ENCODE measurements around the gene SLC16A6. TPM values are rescaled to one million over a fixed set of nuclear protein-coding genes. Genes with fewer than 3 reads are reported as not detected.

Gene SLC16A6
- polyA plus RNA-seq, 1 donor (not counting 4 experiments of a cell fraction or from before 2014, with no cell fraction given): 0.14 TPM

DNA sequence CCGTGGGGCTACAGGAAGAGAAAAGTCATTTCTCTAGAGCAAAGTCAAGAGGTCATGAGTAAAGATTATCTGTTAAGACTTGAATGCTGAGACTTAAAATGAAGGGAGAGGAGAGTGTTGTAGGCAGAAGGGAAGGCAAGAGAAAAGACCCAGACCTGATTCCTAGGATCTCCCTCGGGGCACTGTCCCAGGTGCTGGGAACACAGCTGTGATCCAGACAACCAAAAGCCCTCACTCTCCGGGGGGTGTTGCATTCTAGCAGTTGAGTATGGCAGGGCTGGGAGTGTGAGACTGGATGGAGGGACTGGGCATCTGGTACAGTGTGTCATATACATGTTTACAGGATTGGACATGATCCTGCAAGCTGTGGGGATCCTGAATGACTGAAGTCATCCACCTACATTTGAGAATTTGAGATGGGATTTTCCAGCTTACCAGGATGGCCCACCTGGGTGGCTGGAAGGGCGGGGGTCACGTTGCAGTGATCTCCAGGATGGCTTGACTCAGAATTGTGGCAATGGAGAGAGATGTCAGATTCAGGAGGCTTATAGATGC is 29.5 kb upstream of the SLC16A6 start:
- H3K4me2 ChIP-seq (ENCODE audit: control insufficient read depth, extremely low read depth, insufficient read depth, low read depth, low read length): no peak overlapping the region
- no peak overlapping the region for H3K27ac ChIP-seq (ENCODE audit: control insufficient read depth, insufficient read depth, low read length)
- FAIRE-seq (no peak), DNase-seq (ENCODE audit: low read depth, low spot score) (no peak)
- no peaks in the 10 kb centered on the region for H4K20me1 ChIP-seq (ENCODE audit: control insufficient read depth, extremely low read depth, insufficient read depth, low read length)
- no peaks in the 10 kb centered on the region for H3K9me3 ChIP-seq (ENCODE audit: control insufficient read depth, low read depth, low read length)
- no peaks in the 10 kb centered on the region for H3K27me3 ChIP-seq (ENCODE audit: control insufficient read depth, extremely low read depth, insufficient read depth, low read length)
- dilution Hi-C loops (cut with MboI; ENCODE audit: extremely low pct_ligation_motif_present, low sequenced_read_pairs): no loop called here
- no peak overlapping the region for H3K4me3 ChIP-seq (ENCODE audit: control insufficient read depth in 2 of 3, extremely low read depth in 1 of 3, insufficient read depth in 2 of 3, low read depth in 1 of 3, low read length in 3 of 3)
- H3K9me1 ChIP-seq (ENCODE audit: control insufficient read depth, extremely low read depth, insufficient read depth, low read length): no peaks in the 10 kb centered on the region
- no peaks in the 10 kb centered on the region for H3K36me3 ChIP-seq (ENCODE audit: control insufficient read depth in 2 of 2, extremely low read depth in 1 of 2, insufficient read depth in 2 of 2, low read length in 2 of 2)
- TF ChIP-seq, protein P1, sequence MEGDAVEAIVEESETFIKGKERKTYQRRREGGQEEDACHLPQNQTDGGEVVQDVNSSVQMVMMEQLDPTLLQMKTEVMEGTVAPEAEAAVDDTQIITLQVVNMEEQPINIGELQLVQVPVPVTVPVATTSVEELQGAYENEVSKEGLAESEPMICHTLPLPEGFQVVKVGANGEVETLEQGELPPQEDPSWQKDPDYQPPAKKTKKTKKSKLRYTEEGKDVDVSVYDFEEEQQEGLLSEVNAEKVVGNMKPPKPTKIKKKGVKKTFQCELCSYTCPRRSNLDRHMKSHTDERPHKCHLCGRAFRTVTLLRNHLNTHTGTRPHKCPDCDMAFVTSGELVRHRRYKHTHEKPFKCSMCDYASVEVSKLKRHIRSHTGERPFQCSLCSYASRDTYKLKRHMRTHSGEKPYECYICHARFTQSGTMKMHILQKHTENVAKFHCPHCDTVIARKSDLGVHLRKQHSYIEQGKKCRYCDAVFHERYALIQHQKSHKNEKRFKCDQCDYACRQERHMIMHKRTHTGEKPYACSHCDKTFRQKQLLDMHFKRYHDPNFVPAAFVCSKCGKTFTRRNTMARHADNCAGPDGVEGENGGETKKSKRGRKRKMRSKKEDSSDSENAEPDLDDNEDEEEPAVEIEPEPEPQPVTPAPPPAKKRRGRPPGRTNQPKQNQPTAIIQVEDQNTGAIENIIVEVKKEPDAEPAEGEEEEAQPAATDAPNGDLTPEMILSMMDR (optimal IDR thresholded peaks at IDR 0.05 in 1 of 3, IDR thresholded peaks at IDR 0.05 in 1 of 3, conservative IDR thresholded peaks at IDR 0.05 in 1 of 3; ENCODE audit: extremely low read depth in 1 of 3, insufficient read depth in 2 of 3, low read length in 3 of 3): no peak
- no peak for TF ChIP-seq EZH2 (IDR thresholded peaks at IDR 0.05; ENCODE audit: low read length)
- no peaks in the 10 kb centered on the region for H3K4me1 ChIP-seq (ENCODE audit: control insufficient read depth, extremely low read depth, insufficient read depth, low read length)
- no peaks in the 10 kb centered on the region for H3K79me2 ChIP-seq (ENCODE audit: control insufficient read depth, insufficient read depth, low read length)
- H2AFZ ChIP-seq (ENCODE audit: control insufficient read depth, low read length): no peak overlapping the region
- H3K9ac ChIP-seq (ENCODE audit: control insufficient read depth, extremely low read depth, insufficient read depth, low read length): no peak overlapping the region

DNA sequence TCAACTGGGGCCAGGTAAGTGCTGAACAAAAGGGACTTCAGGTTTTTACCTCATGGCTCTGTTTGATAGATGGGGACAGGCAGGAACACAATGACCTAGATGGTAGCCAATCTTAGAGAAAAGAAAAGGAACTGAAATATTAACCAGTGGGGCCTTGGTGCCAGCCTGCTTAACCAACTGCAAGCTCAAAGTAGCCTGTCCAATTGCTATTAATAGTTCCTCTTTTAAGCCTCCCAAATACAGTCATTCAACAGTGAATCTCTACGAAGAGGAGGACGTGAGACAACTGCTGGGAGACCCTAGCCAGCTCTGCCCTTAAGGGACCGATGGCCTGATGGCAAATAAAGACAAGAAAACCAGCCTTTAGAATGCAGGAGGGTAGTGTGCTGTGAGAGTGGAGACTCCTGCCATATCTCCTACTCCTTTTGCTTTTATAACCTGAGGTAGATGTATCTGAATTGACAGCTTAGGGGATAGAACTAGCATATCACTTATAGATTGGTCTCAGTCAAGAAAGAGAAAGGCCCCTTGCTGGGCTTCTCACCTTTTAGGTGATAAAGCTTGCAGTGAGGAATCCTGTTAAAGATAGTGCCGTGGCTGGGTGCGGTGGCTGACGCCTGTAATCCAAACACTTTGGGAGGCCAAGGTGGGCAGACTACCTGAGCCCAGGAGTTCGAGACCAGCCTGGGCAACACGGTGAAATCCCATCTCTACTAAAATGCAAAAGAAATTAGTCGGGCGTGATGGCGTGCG is 28.7 kb upstream of the SLC16A6 start:
- no peak overlapping the region for H3K4me2 ChIP-seq (ENCODE audit: control insufficient read depth, extremely low read depth, insufficient read depth, low read depth, low read length)
- no peak overlapping the region for H3K9ac ChIP-seq (ENCODE audit: control insufficient read depth, extremely low read depth, insufficient read depth, low read length)
- no peaks in the 10 kb centered on the region for H3K4me1 ChIP-seq (ENCODE audit: control insufficient read depth, extremely low read depth, insufficient read depth, low read length)
- H4K20me1 ChIP-seq (ENCODE audit: control insufficient read depth, extremely low read depth, insufficient read depth, low read length): no peaks in the 10 kb centered on the region
- dilution Hi-C loops (cut with MboI; ENCODE audit: extremely low pct_ligation_motif_present, low sequenced_read_pairs): no loop called here
- no peak for DNase-seq (ENCODE audit: low read depth, low spot score)
- no peaks in the 10 kb centered on the region for H3K9me3 ChIP-seq (ENCODE audit: control insufficient read depth, low read depth, low read length)
- no peak for TF ChIP-seq EZH2 (IDR thresholded peaks at IDR 0.05; ENCODE audit: low read length)
- TF ChIP-seq, protein P1 (optimal IDR thresholded peaks at IDR 0.05 in 1 of 3, IDR thresholded peaks at IDR 0.05 in 1 of 3, conservative IDR thresholded peaks at IDR 0.05 in 1 of 3; ENCODE audit: extremely low read depth in 1 of 3, insufficient read depth in 2 of 3, low read length in 3 of 3): no peak
- H3K9me1 ChIP-seq (ENCODE audit: control insufficient read depth, extremely low read depth, insufficient read depth, low read length): no peaks in the 10 kb centered on the region
- H3K79me2 ChIP-seq (ENCODE audit: control insufficient read depth, insufficient read depth, low read length): no peaks in the 10 kb centered on the region
- H3K27ac ChIP-seq (ENCODE audit: control insufficient read depth, insufficient read depth, low read length): no peak overlapping the region
- FAIRE-seq: no peak
- no peaks in the 10 kb centered on the region for H3K36me3 ChIP-seq (ENCODE audit: control insufficient read depth in 2 of 2, extremely low read depth in 1 of 2, insufficient read depth in 2 of 2, low read length in 2 of 2)
- H2AFZ ChIP-seq (ENCODE audit: control insufficient read depth, low read length): no peak overlapping the region
- H3K4me3 ChIP-seq (ENCODE audit: control insufficient read depth in 2 of 3, extremely low read depth in 1 of 3, insufficient read depth in 2 of 3, low read depth in 1 of 3, low read length in 3 of 3): no peak overlapping the region
- H3K27me3 ChIP-seq (ENCODE audit: control insufficient read depth, extremely low read depth, insufficient read depth, low read length): no peaks in the 10 kb centered on the region

Measured in keratinocyte (primary cell).